Testis (tissue), 2 donors: ENCODE data around the gene ZNF227.

Experiments used
- CTCF ChIP-seq, 3 experiments: fragments of 450-650 bp in 2 of 3; fragments of 200-600 bp in 1 of 3; sonication (generic) in 1 of 3; IDR thresholded peaks; one replicate each; pipeline ENCODE4 v1.5.1; 2016 to 2019; ENCODE audit warnings: antibody characterized with exemption in 3 of 3, mild to moderate bottlenecking in 2 of 3, moderate library complexity in 1 of 3
- POLR2A ChIP-seq: fragments of 450-650 bp; IDR thresholded peaks from one replicate; pipeline ENCODE4 v1.6.1; 2017; ENCODE audit warnings: antibody characterized with exemption, mild to moderate bottlenecking, moderate library complexity

- TF ChIP-seq POLR2A: no peak
- TF ChIP-seq CTCF (IDR thresholded peaks at IDR 0.05): no peak
Observed at GRCh38 chr19:44255705-44256411, 43.5 kb downstream of the ZNF227 start.
